ENCODE results near the gene ERICH6. TPM values are rescaled to one million over a fixed set of nuclear protein-coding genes. Genes with fewer than 3 reads are reported as not detected.
"Not testable (repeated sequence)": the region's sequence is repeated elsewhere in the genome, so short reads cannot be mapped to it uniquely, and the experiment has no call there.

Gene ERICH6
- total RNA-seq, 1 donor from 2014 or later = not detected

GRCh38 chr3:150681057-150681456 lies 22.7 kb downstream of the ERICH6 start:
- DNase-seq = no peak

DNA sequence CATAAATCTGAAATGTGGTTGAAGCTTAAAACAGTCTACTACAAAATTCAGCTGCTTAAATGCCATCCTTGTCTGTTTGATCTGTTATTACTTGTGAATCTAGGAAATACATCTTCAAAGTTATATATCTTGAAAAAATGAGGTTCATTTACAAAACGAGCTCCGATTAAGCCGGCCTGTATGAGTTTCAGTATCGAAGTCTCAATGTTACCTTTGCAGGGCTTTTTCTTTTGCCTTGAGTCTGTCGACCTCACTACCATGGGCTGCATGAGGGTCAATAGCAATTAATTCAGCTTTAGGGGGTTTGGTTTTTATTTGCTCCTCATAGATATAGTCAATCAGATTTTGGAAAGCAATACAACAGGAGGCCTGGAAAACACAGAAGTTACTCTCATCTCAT lies 23.2 kb downstream of the ERICH6 start:
- DNase-seq = no peak

DNA sequence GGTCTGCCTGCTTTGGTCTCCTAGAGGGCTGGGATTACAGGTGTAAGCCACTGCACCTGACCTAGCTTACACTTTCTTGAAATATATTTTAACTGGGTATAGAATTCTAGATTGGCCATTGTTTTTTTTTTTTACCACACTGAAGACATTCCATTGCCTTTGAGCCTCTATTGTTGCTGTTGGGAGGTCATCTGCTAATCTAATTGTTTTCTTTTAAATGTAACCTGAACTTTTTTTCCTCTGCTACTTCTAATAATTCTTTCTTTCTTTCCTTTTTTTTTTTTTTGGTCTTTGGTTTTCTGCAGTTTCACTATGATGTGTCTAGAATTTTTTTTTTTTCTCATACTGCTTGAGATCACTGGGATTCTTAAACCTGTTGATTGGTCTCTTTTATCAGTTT lies 28.1 kb downstream of the ERICH6 start:
- no peak for DNase-seq

GRCh38 chr3:150673966-150674365 lies 29.8 kb downstream of the ERICH6 start:
- DNase-seq = no peak

GRCh38 chr3:150666167-150666566 lies 37.6 kb downstream of the ERICH6 start:
- DNase-seq = no peak

DNA sequence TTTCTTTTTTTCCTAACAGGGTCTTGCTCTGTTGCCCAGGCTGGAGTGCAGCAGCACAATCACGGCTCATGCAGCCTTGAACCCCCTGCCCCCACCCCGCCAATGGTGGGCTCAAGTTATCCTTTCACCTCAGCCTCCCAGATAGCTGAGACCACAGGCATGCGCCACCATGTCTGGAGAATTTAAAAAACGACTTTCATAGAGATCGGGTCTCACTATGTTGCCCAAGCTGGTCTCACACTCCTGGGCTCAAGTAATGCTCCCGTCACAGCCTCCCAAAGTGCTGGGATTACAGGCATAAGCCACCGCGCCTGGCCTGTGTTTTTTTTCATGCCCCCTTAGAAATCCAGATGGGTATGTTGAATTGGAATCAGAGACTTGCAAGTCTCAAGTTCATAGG lies 40.3 kb downstream of the ERICH6 start:
- no peak for DNase-seq

GRCh38 chr3:150662410-150663200 lies 41.1 kb downstream of the ERICH6 start:
- no peak for DNase-seq

GRCh38 chr3:150656316-150656715 lies 47.4 kb downstream of the ERICH6 start:
- no peak for DNase-seq

- DNase-seq = no peak
Observed at GRCh38 chr3:150653110-150653561, 50.6 kb downstream of the ERICH6 start.

DNA sequence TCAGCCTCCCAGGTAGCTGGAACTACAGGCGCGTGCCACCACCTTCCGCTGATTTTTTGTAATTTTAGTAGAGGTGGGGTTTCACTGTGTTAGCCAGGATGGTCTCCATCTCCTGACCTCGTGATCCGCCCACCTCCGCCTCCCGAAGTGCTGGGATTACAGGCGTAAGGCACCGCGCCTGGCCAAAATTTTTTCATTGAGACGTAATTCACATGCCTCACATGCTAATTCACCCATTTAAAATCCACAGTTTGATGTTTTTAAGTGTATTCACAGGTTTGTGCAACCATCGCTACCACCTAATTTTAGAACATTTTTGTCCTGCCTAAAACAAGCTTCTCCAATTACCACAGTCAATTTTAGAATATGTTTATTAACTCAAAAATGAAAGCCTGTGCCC lies 63.5 kb downstream of the ERICH6 start:
- no peak for DNase-seq

DNA sequence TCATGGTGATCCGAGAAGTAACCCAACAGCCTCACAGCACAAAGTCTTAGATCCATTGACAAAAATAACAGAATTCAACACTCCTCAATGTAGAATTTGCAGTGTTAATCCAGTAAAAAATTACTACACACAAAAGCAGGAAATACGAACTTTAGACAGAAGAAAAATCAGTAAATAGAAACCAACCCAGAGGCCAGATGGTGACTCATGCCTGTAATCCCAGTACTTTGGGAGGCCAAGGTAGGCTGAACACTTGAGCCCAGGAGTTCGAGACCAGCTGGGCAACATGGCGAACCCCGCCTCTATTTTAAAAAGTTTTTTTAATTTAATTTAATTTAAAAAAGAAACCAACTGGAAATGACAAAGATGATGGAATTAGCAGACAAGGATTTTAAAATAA lies 64.5 kb downstream of the ERICH6 start:
- DNase-seq = peak; percentile 4

- no peak for DNase-seq
Observed at GRCh38 chr3:150636258-150636657, 67.5 kb downstream of the ERICH6 start.

- DNase-seq = peak; percentile 28
Observed at GRCh38 chr3:150635526-150635925, 68.2 kb downstream of the ERICH6 start.

DNA sequence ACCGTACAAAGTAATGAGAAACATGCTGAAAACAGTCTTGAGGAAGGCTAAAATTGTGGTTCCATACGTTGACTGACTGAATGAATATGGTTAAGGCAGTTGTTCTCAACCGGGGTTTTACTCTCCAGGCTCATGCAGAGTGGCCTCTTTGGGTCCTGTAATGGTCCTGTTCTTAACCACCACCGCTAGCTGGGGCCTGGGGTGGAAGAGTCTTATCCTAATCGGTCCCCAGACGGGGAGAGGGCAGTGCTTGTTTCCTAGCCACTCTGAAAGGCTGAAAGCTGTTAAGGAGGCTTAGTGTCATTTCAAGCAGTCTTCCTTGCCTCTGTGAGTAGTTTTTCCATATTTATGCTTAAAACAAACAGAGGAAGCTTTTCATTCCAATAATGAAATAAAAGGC lies 68.6 kb downstream of the ERICH6 start:
- peak; percentile 13 for DNase-seq

DNA sequence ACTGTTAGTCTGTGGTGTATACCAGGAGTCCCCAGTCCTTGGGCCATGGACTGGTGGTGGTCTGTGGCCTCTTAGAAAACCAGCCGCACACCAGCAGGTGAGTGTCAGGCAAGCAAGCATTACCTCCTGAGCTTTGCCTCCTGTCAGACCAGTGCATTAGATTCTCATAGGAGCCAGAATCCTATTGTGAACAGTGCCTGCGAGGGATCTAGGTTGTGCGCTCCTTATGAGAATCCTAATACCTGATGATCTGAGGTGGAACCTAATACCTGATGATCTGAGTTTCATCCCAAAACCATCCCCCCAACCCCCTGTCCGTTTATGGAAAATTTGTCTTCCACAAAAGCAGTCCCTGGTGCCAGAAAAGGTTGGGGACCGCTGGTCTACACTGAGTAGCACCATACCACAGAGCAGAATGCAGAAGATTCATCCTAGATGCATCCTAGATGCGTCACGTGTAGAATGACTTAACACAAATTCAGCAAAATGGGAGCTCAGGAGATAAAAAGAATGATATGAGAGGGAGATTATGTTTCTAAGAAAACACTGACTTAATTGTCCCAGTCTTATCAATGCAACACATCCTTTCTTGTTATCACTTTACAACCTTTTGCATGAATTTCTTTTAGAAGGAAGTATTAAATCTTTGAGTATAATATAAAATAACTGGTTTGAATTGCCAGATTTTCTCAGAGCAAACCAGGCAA lies 72.1 kb downstream of the ERICH6 start:
- DNase-seq = no peak

- DNase-seq = no peak
Observed at GRCh38 chr3:150627557-150627956, 76.2 kb downstream of the ERICH6 start.

GRCh38 chr3:150626148-150626930 lies 77.4 kb downstream of the ERICH6 start:
- DNase-seq = no peak

GRCh38 chr3:150623945-150624344 lies 79.8 kb downstream of the ERICH6 start:
- DNase-seq = no peak

- DNase-seq = not testable (repeated sequence)
Observed at GRCh38 chr3:150622955-150623354, 80.8 kb downstream of the ERICH6 start.

- no peak for DNase-seq
Observed at GRCh38 chr3:150620002-150620689, 83.6 kb downstream of the ERICH6 start.

DNA sequence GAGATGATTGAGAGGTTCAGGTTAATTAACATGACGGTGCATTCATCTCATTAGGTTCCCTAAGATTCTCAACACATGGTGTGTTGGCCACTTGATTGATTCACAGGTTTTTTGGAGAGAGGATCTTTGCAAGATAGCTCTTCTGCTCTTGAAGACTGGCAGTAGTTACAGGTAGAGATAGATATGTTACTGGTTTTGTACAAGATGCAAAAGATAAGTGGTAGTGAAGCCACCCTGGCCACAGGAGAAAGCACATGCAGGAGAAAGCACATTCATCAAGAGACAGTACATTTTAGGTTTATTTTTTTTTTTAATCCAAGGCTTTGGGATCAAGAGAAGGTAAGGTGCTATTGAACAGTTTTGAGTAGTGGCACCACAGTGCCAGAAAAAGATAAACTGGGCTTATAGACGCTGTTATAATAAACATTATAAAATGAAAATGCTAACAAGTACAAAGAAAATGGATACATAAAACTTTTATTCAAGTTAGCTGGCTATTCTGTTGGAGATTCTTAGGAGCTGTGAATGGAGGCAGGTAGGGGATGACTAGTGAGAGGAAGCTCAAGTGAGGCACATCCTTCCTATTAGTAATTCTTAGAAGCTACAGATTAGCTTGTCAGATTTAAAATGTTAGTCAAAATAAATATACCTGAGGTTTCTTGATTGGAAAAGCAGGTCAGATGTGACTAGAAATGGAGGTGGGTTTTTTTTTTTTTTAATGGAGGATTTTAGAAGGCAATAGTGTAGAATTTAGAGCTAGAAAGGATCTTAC lies 89.8 kb downstream of the ERICH6 start:
- DNase-seq = peak; percentile 50

GRCh38 chr3:150613034-150613433 lies 90.7 kb downstream of the ERICH6 start:
- DNase-seq = no peak

Measured in dermis blood vessel endothelial cell (primary cell).